HL-60/S4 treated with retinoic acid at 250 ng/mL for 4 days and 3 days (cell line): ENCODE results near the gene COL6A2.
"Not testable (repeated sequence)": the region's sequence is repeated elsewhere in the genome, so short reads cannot be mapped to it uniquely, and the experiment has no call there.

ENCODE experiments used
- in situ Hi-C: fragments of 300-500 bp; cut with MboI; formaldehyde crosslinking; loops from 2 replicates; pipeline ENCODE4 v1.7.0; 2022; ENCODE audit warnings: low sequenced_read_pairs

COL6A2 gene

GRCh38 chr21:46078322-46078977 lies 19.5 kb upstream of the COL6A2 start:
- in situ Hi-C loops = no loop called here

- in situ Hi-C loops = no loop called here
Observed at GRCh38 chr21:46078978-46079351, 18.9 kb upstream of the COL6A2 start.

GRCh38 chr21:46079352-46080170 lies 18.4 kb upstream of the COL6A2 start:
- in situ Hi-C loops = no loop called here

GRCh38 chr21:46080171-46081021 lies 17.5 kb upstream of the COL6A2 start:
- in situ Hi-C loops = no loop called here

GRCh38 chr21:46081022-46081861 lies 16.7 kb upstream of the COL6A2 start:
- in situ Hi-C loops = no loop called here

GRCh38 chr21:46081862-46082712 lies 15.8 kb upstream of the COL6A2 start:
- in situ Hi-C loops = no loop called here

GRCh38 chr21:46082713-46082962 lies 15.3 kb upstream of the COL6A2 start:
- in situ Hi-C loops = no loop called here

- in situ Hi-C loops = no loop called here
Observed at GRCh38 chr21:46082963-46083790, 14.7 kb upstream of the COL6A2 start.

GRCh38 chr21:46083791-46084561 lies 13.9 kb upstream of the COL6A2 start:
- in situ Hi-C loops = no loop called here

GRCh38 chr21:46084709-46085108 lies 13.2 kb upstream of the COL6A2 start:
- in situ Hi-C loops = no loop called here

GRCh38 chr21:46085259-46085658 lies 12.7 kb upstream of the COL6A2 start:
- in situ Hi-C loops = not testable (repeated sequence)

GRCh38 chr21:46087641-46088040 lies 10.3 kb upstream of the COL6A2 start:
- in situ Hi-C loops = no loop called here

GRCh38 chr21:46088189-46088588 lies 9.7 kb upstream of the COL6A2 start:
- in situ Hi-C loops = no loop called here

GRCh38 chr21:46089285-46089684 lies 8.6 kb upstream of the COL6A2 start:
- in situ Hi-C loops = no loop called here

- in situ Hi-C loops = no loop called here
Observed at GRCh38 chr21:46091118-46091517, 6.8 kb upstream of the COL6A2 start.

GRCh38 chr21:46091631-46092025 lies 6.3 kb upstream of the COL6A2 start:
- in situ Hi-C loops = no loop called here

GRCh38 chr21:46092026-46092764 lies 5.7 kb upstream of the COL6A2 start:
- in situ Hi-C loops = no loop called here
